HG02642 (cell line): Measurements from ENCODE around the gene TEX261.

ENCODE experiments used
- ATAC-seq: cut with Tn5 transposase; IDR thresholded peaks from one replicate; pipeline ENCODE4 v1.9.1; 2021; ENCODE audit warnings: mild to moderate bottlenecking; ENCODE audit not compliant: unreplicated experiment, poor library complexity

The TEX261 gene

GRCh38 chr2:70939001-70939838 is 55.5 kb downstream of the TEX261 start:
- no peak for ATAC-seq

DNA sequence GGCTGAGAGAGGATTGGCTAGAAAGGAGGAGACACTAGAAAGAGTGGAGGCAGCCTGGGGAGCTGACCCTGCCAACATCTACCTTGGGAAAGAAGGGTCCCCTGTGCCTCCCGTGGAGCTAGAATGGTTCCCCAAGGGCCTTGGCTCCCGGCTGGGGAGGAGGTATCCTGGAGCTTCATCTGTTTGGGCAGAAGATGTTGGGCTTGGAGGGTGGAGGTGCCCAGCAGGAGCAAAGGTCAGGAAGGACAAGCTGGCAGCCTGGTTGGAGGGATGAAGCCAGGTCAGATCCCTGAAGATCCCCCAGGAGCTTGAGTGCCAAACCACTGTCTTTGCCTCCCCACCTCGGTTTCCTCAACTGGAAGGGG is 56.1 kb downstream of the TEX261 start:
- ATAC-seq, result no peak

DNA sequence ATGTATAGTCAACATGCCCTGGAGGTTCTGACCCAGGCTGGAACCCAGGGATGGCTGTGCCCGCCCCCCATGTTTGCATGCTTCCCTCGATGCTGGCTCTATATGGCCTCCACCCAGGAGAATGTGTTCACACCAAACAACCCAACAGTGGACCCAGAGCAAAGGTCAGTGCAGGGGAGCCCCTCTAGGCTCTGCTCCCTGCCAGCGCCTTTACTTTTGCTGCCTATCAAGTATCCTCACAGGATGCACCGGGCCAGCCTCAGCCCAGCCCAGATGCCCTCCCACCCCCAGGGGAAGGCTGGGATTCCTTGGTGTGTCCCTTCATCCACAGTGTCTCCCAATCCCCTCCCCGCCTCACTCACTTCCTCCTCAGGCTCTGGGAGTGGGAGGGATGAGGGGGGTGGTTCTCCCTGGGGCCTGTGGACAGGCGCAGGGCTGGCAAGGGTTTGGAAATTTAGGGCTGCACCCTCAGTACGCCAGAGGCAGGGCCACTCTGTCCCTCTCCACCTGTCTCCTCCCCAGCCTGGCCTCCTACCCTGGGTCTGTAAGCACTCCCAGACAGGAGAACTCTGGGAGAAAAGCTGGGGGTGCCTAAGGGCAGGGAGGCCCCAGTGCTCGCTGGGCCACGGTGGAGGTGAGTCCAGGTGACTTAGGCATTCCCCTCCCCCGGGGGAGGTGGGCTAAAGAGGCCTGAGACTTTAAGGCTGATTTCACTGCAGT is 56.6 kb downstream of the TEX261 start:
- no peak for ATAC-seq

DNA sequence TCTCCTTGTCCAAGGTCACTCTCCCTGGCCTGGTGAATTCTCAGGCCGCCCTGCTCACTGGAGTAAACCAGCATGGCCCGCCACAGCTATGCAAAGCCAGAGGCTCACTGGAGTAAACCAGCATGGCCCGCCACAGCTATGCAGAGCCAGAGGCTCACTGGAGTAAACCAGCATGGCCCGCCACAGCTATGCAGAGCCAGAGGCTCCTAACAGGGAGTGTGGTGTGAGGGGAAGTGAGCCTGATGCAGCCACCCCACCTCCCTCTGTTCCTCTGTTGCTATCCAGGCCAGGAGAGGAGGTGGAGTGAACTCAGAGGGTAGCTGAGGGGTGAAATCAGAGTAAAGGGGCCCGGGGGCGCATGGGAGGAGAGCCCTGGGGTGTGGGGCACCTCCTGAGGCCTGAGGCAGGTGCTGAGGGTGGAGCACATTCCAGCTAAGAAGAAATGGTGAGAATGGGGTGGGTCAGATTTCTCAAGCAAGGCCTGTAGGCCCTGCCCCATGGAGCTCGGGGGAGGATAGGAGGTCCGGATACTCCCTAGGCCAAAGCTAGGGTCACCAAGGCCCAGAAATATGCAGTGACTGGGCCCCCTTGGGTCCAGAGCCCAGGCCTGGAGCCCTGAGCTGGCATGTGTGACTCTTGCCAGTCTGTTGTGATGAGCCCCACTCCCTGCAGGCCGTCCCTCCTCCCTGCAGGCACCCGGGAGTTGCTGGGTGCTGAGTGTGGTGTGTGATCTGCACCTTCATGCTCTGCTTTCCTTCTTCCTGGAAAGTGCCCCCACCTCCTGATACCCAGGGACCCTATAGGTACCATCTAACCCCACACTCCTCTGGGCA is 57.5 kb downstream of the TEX261 start:
- ATAC-seq, result no peak

DNA sequence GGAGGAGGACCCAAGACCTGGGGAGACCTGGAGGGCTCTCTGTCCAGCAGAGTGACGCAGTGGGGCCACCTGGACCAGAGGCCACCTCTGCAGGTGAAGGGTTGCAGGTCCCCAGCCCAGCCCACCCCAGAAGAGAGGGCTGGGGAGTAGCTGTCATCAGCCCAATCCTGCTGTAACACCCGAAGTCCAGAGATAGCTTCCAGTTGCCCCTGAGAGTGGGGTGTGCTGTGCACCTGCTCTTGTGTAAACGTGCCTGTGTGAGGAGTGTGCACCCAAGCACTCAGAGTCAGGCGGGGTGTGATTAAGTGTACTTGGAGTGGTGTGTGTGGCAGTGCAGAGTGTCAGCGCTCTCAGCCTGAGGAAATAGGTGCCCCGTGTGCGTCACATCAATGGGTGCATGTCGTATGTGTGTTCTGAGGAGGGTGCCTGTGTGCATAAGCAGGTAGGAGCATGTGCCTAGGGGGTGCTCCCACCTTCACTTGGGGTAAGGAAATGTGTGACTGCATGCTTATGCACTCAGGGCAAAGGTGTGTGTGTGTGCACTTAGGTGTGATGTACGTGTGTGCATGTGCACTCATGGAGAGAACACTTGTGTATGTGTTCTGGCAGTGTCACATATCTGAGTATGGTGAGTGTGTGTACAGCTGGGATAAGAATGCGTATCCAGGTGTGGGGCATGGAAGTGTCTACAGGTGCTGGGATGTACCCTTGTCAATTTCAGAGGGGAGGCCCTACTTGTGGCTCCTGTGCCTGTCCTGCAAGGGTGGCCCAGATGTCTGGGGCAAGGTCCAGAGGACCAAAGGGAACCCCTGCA is 58.3 kb downstream of the TEX261 start:
- no peak for ATAC-seq
